Skeletal muscle satellite cell (primary cell): Measurements from ENCODE around the gene OPRL1.

ENCODE experiments used
- H3K27me3 ChIP-seq: 2 replicates; pipeline ENCODE4 v1.7.0; 2013; ENCODE audit warnings: low read length; ENCODE audit not compliant: control insufficient read depth, insufficient read depth
- H3K36me3 ChIP-seq: 2 replicates; pipeline ENCODE4 v1.7.0; 2013; ENCODE audit warnings: mild to moderate bottlenecking, control low read depth, low read length; ENCODE audit not compliant: insufficient read depth
- H3K4me1 ChIP-seq: 2 replicates; pipeline ENCODE4 v1.7.0; 2013; ENCODE audit warnings: low read length; ENCODE audit not compliant: control insufficient read depth, insufficient read depth
- H3K4me2 ChIP-seq: 2 replicates; pipeline ENCODE4 v1.7.0; 2013; ENCODE audit warnings: mild to moderate bottlenecking, low read length
- H3K4me3 ChIP-seq: 2 replicates; pipeline ENCODE4 v1.7.0; 2013; ENCODE audit warnings: low read length
- H3K9ac ChIP-seq: 2 replicates; pipeline ENCODE4 v1.7.0; 2013; ENCODE audit warnings: mild to moderate bottlenecking, low read depth, low read length, moderate library complexity
- H3K9me3 ChIP-seq: replicated peaks from 2 replicates; pipeline ENCODE4 v1.7.0; 2013; ENCODE audit warnings: mild to moderate bottlenecking, control low read depth, low read length

Gene OPRL1

DNA sequence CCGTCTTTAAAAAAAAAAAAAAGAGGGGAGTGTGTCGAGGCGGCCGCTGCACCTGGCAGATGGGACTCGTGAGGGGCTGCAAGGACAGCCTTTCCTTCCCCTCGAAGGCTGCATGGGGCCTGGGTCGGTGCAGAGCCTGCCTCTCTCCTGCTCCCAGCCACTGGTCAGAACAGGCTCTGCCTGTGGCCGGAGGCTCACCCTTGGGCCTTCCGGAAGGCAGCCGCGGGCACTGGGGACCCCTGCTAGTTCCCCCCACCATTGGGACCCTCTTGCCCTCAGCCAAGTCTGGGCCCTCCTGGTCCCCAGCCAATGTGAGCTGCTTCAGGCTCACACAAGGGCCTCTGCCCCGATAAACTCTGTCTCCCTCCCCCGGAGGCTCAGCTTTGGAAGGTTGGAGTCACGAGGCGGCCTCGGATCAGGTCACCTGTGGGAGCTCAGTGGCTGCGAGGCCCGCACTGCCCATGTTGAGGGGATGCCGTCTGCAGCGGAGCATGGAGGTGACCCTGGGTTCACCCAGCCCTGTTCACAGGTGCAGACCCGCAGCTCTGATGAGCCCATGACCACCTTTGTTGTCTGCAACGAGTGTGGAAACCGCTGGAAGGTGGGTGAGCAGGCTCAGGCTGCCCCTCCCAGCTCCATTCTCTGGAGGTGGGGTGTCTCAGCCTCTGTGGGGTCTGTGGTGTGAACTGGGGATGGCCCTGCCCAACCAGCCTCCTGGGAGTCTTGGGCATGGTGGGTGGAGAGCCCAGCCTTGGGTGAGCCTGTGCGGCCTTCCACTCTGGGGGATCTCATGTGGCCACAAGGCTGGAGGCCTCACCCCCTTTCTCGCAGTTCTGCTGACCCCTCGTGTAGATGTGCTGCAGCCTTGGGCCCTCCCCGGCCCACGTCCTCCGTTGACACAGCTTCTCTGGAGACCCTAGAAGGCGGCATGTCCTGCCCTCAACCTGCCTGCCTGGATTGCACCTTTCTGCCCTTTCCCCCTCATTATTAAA lies 8.2 kb upstream of the OPRL1 start:
- Histone ChIP-seq H3K9ac (no peak overlapping the region), H3K9me3 (no peaks in the 10 kb centered on the region), H3K27me3 (no peaks in the 10 kb centered on the region), H3K36me3 (peaks cover 4% of the 10 kb centered on the region), H3K4me3 (no peak overlapping the region), H3K4me1 (no peaks in the 10 kb centered on the region), H3K4me2 (no peak overlapping the region)

- no peaks in the 10 kb centered on the region for H3K27me3 ChIP-seq
- H3K9me3 ChIP-seq, result no peaks in the 10 kb centered on the region
- H3K9ac ChIP-seq, result no peak overlapping the region
- H3K4me3 ChIP-seq, result no peak overlapping the region
- no peak overlapping the region for H3K4me2 ChIP-seq
- peaks cover 1% of the 10 kb centered on the region for H3K4me1 ChIP-seq
- H3K36me3 ChIP-seq, result peaks cover 4% of the 10 kb centered on the region
These were observed 7.3 kb upstream of the OPRL1 start for GRCh38 chr20:64072498-64073063.

GRCh38 chr20:64073476-64074183 lies 6.3 kb upstream of the OPRL1 start:
- Histone ChIP-seq H3K9me3 (no peaks in the 10 kb centered on the region), H3K36me3 (peaks cover 4% of the 10 kb centered on the region), H3K4me2 (no peak overlapping the region), H3K4me1 (peaks cover 12% of the 10 kb centered on the region), H3K9ac (no peak overlapping the region), H3K4me3 (no peak overlapping the region), H3K27me3 (no peaks in the 10 kb centered on the region)

- no peaks in the 10 kb centered on the region for H3K27me3 ChIP-seq
- H3K36me3 ChIP-seq, result peaks cover 4% of the 10 kb centered on the region
- peaks cover 18% of the 10 kb centered on the region for H3K4me1 ChIP-seq
- no peak overlapping the region for H3K4me3 ChIP-seq
- no peak overlapping the region for H3K9ac ChIP-seq
- H3K9me3 ChIP-seq, result no peaks in the 10 kb centered on the region
- no peak overlapping the region for H3K4me2 ChIP-seq
These were observed 5.6 kb upstream of the OPRL1 start for GRCh38 chr20:64074184-64074789.

DNA sequence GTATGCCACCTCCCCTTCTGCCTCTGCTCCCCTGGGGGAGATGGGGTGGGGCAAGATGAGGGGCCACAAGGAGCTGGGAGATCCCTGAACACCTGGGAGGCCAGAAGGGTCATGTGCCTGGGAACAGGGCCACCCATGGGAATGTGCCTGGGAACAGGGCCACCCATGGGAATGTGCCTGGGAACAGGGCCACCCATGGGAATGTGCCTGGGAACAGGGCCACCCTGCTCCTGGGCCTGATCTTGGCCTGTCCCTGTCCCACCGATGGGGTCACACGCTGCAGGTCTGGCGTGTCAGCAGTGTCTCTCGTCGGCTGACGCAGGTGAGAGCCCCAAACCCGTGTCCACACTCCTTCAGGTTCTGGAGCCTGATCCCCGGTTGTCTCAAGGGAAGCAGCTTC lies 4.9 kb upstream of the OPRL1 start:
- H3K27me3 ChIP-seq, result no peaks in the 10 kb centered on the region

DNA sequence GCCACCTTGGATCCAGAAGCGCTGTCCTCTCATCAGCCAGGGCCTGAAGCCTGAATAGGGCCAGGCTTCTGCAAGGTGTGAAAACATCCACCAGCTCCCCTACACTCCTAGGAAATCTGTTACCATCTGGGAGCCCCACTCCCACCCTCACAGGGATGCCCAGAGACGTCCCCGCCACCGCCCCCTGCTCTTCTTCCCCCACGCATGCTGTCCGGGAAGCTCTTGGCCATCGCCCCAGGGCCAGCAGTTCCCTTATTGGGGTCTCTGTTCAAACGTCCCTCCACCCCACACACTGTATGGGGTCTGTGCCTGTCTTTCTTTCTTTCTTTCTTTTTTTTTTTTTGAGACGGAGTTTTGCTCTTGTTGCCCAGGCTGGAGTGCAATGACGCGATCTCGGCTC lies 4.3 kb upstream of the OPRL1 start:
- Histone ChIP-seq H3K36me3 (peaks cover 4% of the 10 kb centered on the region), H3K4me1 (peaks cover 23% of the 10 kb centered on the region), H3K4me2 (no peak overlapping the region), H3K27me3 (no peaks in the 10 kb centered on the region), H3K9me3 (no peaks in the 10 kb centered on the region), H3K4me3 (no peak overlapping the region), H3K9ac (no peak overlapping the region)

More for the DNA sequence above, 4.9 kb upstream of the OPRL1 start:
- peaks cover 4% of the 10 kb centered on the region for H3K36me3 ChIP-seq
- no peak overlapping the region for H3K9ac ChIP-seq
- no peak overlapping the region for H3K4me2 ChIP-seq
- no peaks in the 10 kb centered on the region for H3K9me3 ChIP-seq
- peaks cover 18% of the 10 kb centered on the region for H3K4me1 ChIP-seq
- H3K4me3 ChIP-seq, result no peak overlapping the region

GRCh38 chr20:64076061-64076997 lies 3.6 kb upstream of the OPRL1 start:
- Histone ChIP-seq H3K4me3 (no peak overlapping the region), H3K4me2 (no peak overlapping the region), H3K27me3 (no peaks in the 10 kb centered on the region), H3K36me3 (peaks cover 4% of the 10 kb centered on the region), H3K9ac (no peak overlapping the region), H3K4me1 (peaks cover 25% of the 10 kb centered on the region), H3K9me3 (no peaks in the 10 kb centered on the region)

DNA sequence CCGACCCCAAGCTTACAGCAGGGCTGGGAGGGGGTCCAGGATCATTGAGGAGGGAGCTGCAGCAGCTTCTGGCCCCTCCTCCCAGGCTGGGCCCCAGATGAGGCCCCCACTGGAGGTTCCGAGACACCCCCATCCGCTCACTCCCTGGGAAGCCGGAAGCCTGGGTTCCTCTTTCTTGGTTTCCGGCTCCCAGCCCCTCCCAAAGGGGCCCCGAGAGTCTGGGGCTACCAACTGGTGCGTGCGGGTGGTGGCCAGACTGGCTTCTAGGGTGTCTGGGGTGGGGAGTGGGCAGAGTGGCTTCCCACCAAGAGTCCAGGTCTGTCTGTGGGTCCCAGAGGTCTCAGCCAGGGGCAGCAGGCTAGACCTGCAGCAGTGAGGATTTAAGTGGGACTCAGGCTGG lies 2.8 kb upstream of the OPRL1 start:
- Histone ChIP-seq H3K36me3 (peaks cover 4% of the 10 kb centered on the region), H3K27me3 (no peaks in the 10 kb centered on the region), H3K9ac (no peak overlapping the region), H3K4me2 (no peak overlapping the region), H3K4me3 (no peak overlapping the region), H3K4me1 (peaks cover 25% of the 10 kb centered on the region), H3K9me3 (no peaks in the 10 kb centered on the region)

GRCh38 chr20:64077541-64077875 lies 2.4 kb upstream of the OPRL1 start:
- Histone ChIP-seq H3K9me3 (no peaks in the 10 kb centered on the region), H3K27me3 (no peaks in the 10 kb centered on the region), H3K4me1 (peaks cover 25% of the 10 kb centered on the region), H3K4me3 (no peak overlapping the region), H3K36me3 (peaks cover 4% of the 10 kb centered on the region), H3K4me2 (no peak overlapping the region), H3K9ac (no peak overlapping the region)

DNA sequence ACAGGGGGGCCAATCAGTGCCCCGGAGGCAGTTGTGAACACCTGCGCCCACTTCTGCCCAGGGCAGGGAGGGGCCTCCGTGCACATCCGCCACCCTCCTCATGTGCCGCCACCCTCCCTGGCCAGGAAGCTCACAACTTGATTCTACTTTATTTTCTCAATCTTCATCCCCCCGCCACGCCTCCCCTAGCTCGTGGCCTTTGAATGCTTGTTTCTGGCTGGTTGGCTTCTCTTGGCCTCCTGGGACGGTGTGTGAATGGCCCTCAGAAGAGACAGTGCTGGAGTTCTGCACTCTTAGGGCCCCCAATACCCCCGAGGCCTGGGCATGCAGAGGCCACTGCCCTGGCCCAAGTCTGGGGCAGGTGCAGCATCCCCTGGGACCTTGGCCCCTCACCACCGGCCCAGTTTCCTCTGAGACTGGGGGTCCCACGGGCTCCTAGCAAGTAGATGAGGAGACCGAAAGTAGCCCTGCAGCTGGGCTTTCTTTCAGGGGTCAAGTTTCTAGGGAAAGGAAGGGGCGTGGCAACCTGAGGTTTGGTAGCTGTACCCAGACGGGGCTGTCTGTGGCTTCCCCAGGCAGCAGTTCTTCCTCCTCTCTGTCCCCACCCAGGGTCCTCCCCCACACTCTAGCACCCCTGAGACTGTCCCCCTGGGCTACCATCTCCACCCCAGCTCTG lies 1.9 kb upstream of the OPRL1 start:
- no peaks in the 10 kb centered on the region for H3K9me3 ChIP-seq
- H3K4me2 ChIP-seq, result peak overlapping the region; percentile 97
- peaks cover 3% of the 10 kb centered on the region for H3K27me3 ChIP-seq
- peaks cover 27% of the 10 kb centered on the region for H3K4me1 ChIP-seq
- peaks cover 4% of the 10 kb centered on the region for H3K36me3 ChIP-seq
- peak overlapping the region; percentile 90 for H3K4me3 ChIP-seq
- no peak overlapping the region for H3K9ac ChIP-seq
